ENCODE results near the gene USP13.

DNA sequence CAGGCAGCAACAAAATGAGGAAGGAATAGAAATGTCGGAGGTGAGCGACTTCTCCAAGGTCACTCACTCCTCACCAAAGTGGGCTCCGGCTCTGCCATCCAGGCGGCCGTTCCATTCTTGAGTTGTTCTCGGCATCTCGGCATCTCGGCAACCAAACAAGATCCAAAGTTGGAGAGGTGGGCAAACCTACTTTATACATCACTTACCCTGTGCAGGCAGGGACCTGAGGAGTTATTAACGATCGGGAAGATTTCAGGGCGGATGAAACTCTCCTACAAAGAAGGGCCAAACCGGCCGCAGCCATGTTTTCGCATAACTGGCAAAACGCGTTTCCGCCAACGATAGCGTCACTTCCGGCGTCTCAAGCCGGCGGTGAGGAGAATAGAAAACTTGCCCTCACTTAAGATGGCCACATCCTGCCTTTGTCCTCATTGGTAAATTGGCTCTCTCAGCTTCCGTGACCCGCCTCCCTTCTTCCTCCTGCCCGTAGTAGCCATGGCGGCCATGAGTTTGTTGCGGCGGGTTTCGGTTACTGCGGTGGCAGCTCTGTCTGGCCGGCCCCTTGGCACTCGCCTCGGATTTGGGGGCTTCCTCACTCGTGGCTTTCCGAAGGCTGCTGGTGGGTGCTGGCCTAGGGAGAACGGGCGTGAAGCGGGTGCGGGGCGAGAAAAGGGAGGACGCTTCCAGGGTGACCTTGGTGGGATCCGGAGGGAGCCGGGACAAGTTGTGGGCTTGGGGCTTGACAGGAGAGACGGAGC lies 48.3 kb upstream of the USP13 start, which contains the start of the genes MRPL47 and NDUFB5:
- TF ChIP-seq CTCF (IDR thresholded peaks at IDR 0.05) (no peak), POLR2AphosphoS5 (IDR thresholded peaks at IDR 0.05; ENCODE audit: low read depth, low read length) (peak; percentile 96), TCF7L2 (IDR thresholded peaks at IDR 0.05; ENCODE audit: low read depth, low read length) (peak; percentile 87), REST (IDR thresholded peaks at IDR 0.05; ENCODE audit: insufficient read depth in 1 of 2, low read depth in 2 of 2, low read length in 1 of 2) (peak in 1 of 2 experiments; percentile 40; a peak in 2 of 4 replicates), SIN3A (IDR thresholded peaks at IDR 0.05; ENCODE audit: borderline replicate concordance, insufficient read depth, low read depth, low read length) (peak; percentile 57; the same call in 1 of the 2 replicates)
